Ectodermal cell (in vitro differentiated cells): ENCODE results near the gene LINC01488.

Experiments
- H3K27ac ChIP-seq: 2 replicates; pipeline ENCODE4 v1.7.0; 2013; ENCODE audit warnings: mild to moderate bottlenecking, low read depth, low read length; ENCODE audit not compliant: insufficient read depth, poor library complexity, severe bottlenecking
- H3K27me3 ChIP-seq: 2 replicates; pipeline ENCODE4 v1.7.0; 2013; ENCODE audit warnings: mild to moderate bottlenecking, low read length; ENCODE audit not compliant: insufficient read depth, control insufficient read depth, poor library complexity, severe bottlenecking
- H3K36me3 ChIP-seq: one replicate; pipeline ENCODE4 v1.7.0; 2013; ENCODE audit warnings: low read length; ENCODE audit not compliant: control insufficient read depth, insufficient read depth
- H3K4me1 ChIP-seq: one replicate; pipeline ENCODE4 v1.7.0; 2013; ENCODE audit warnings: low read length; ENCODE audit not compliant: control insufficient read depth, insufficient read depth
- H3K4me3 ChIP-seq: 2 replicates; pipeline ENCODE4 v1.7.0; 2013; ENCODE audit warnings: low read depth, low read length, control low read depth; ENCODE audit not compliant: insufficient read depth
- H3K9me3 ChIP-seq: 2 replicates; pipeline ENCODE4 v1.7.0; 2013; ENCODE audit warnings: mild to moderate bottlenecking, low read length, moderate library complexity; ENCODE audit not compliant: control insufficient read depth
- WGBS, 2 experiments: methylation state at CpG; one replicate each; pipeline ENCODE4 v1.1.7; 2013; ENCODE audit warnings: missing lambda C conversion rate in 2 of 2; 5-methylcytosine and 5-hydroxymethylcytosine counted together

The LINC01488 gene

DNA sequence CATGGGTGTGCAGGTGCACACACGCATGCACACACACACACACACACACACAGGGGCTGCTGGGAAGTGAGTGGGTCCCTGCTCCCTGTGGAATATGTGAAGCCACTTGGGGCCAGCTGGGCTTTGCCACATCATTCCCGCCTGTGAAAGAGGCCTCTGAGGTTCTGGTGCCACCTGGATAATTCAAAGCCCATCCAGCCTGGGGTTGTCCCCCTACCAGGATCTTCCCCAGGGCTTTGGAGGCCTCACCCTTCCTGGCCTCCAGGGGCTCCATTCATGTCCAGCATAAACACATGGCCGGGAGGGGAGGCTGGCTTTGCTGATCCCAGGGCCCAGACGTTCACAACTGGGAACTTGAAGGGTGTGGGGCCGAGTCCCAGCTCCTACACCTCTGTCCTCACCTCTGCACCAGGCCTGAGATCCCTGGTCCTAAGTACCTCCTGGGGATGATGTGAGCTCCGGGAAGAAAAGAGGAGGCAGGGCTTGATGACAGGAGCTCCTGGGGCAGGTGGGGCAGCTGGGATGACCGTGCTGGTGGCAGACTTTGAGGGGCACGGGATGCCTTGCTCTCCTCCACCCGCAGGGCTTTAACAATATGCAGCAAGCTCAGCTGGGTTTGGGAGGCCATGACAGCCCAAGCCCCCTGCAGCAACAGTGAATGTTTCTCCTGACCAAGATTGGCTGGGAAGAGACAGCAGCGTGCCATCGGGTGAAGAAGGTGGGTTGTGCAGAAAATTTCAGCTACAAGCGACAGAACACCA lies 14.2 kb downstream of the LINC01488 start:
- Histone ChIP-seq H3K36me3 (no peaks in the 10 kb centered on the region), H3K27me3 (no peaks in the 10 kb centered on the region), H3K4me1 (no peaks in the 10 kb centered on the region), H3K9me3 (no peaks in the 10 kb centered on the region), H3K27ac (no peak overlapping the region), H3K4me3 (no peak overlapping the region)
- 90 to 91% methylated on average over 12 of the region's 12 CpGs for WGBS, 2 experiments

DNA sequence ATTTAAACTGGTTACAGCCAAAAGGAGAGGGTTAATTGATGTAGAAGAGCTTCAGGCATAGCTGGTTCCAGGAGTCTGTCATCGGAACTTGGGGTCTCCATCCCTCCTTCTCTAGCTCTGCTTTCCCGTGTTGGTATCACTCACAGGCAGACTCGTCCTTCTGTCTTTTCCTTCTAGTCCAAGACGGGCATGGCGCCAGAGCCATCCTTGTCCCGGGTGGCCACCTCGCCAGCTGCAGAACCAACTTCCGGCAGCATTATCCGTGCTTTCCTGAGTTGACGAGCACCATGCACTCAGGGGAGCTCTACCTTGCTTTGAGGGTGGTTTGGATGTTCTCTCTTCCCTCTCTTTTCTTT lies 14.7 kb downstream of the LINC01488 start:
- no peaks in the 10 kb centered on the region for H3K4me1 ChIP-seq
- WGBS, 2 experiments = 85 to 88% methylated on average over 10 of the region's 10 CpGs
- no peaks in the 10 kb centered on the region for H3K9me3 ChIP-seq
- H3K27me3 ChIP-seq = no peaks in the 10 kb centered on the region
- no peaks in the 10 kb centered on the region for H3K36me3 ChIP-seq
- no peak overlapping the region for H3K4me3 ChIP-seq
- no peak overlapping the region for H3K27ac ChIP-seq

DNA sequence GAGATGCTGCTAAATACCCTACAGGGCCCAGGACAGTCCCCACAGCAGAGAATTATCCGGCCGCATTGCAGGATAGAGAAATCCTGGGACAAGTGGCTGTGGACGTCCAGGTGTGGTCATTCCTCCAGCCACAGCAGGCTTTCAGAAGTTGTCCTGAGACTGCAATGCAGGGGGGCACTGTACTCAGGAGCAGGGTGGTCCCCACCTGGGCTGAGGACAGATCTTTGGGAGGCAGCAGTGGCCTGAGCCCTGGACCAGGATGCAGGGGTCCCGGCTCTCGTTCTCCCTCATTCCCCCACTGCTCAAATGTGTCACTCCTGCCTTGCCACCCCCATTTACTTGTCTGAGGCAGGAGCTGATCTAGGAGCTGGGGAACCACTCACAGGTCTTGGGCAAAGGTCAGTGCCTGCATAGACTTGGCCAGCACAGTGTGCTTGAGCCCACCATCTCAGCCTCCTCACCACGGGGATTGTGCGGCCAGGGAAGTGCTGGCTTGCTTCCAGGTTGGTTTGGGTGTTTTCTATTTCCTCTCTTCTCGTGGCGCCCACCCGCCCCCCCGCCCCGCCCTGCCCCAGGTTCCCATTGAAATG lies 15.3 kb downstream of the LINC01488 start:
- H3K4me1 ChIP-seq = no peaks in the 10 kb centered on the region
- H3K27me3 ChIP-seq = no peaks in the 10 kb centered on the region
- WGBS, 2 experiments = 88 to 95% methylated on average over 12 of the region's 12 CpGs
- H3K27ac ChIP-seq = peak overlapping the region; percentile 38
- no peaks in the 10 kb centered on the region for H3K9me3 ChIP-seq
- H3K4me3 ChIP-seq = no peak overlapping the region
- H3K36me3 ChIP-seq = no peaks in the 10 kb centered on the region

DNA sequence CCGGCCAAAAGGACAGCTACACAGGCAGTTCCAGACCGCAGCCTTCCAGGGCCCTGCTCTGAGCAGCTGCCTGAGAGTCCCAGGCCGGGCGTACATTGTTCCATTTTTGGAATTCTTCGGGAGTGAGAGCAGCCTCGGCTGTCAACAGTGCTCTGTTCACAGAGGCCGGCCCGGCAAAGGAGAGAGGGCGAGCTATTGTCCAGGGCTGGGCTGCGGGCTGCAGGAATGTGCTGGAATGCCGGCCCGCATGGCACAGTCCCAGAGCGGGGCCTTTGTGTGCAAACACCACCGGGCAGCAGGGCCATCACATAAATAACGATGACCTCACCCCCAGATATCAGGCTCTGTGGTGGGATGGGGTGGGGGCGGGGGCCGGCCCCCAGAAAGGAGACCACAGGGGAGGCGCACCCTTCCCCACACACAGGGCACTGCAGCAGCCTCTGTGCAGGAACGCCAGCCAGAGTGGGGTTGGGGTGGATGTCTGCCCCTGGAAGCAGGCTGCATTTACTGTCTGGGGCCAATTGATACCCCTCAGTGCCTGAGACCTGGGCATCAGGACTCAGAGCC lies 15.8 kb downstream of the LINC01488 start:
- Histone ChIP-seq H3K36me3 (no peaks in the 10 kb centered on the region), H3K4me3 (no peak overlapping the region), H3K27me3 (no peaks in the 10 kb centered on the region), H3K27ac (peak overlapping the region; percentile 72), H3K9me3 (no peaks in the 10 kb centered on the region), H3K4me1 (no peaks in the 10 kb centered on the region)
- WGBS, 2 experiments = 78 to 83% methylated on average over 19 of the region's 19 CpGs

DNA sequence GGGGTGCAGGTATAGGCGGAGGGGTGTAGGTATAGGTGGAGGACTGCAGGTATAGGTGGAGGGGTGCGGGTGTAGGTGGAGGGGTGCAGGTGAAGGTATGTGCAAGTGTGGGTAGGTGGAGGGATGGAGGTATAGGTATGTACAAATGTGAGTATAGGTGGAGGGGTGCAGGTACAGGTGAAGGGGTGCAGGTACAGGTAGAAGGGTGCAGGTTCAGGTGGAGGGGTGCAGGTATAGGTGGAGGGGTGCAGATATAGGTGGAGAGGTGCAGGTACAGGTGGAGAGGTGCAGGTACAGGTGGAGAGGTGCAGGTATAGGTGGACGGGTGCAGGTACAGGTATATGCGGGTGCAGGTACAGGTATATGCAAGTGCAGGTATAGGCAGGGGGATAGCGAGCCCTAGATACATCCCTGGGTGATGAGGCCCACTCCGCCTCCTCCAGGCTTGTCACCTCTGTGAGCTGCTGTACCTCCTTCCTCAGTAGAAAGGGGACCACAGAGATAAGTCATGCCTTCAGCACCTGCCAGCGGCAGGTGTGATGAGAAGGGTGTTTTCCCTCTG lies 17.2 kb downstream of the LINC01488 start:
- H3K4me1 ChIP-seq = no peaks in the 10 kb centered on the region
- H3K27ac ChIP-seq = no peak overlapping the region
- WGBS, 2 experiments = 97% methylated on average over 6 to 7 of the region's 7 CpGs
- H3K9me3 ChIP-seq = no peaks in the 10 kb centered on the region
- no peak overlapping the region for H3K4me3 ChIP-seq
- H3K27me3 ChIP-seq = no peaks in the 10 kb centered on the region
- no peaks in the 10 kb centered on the region for H3K36me3 ChIP-seq

DNA sequence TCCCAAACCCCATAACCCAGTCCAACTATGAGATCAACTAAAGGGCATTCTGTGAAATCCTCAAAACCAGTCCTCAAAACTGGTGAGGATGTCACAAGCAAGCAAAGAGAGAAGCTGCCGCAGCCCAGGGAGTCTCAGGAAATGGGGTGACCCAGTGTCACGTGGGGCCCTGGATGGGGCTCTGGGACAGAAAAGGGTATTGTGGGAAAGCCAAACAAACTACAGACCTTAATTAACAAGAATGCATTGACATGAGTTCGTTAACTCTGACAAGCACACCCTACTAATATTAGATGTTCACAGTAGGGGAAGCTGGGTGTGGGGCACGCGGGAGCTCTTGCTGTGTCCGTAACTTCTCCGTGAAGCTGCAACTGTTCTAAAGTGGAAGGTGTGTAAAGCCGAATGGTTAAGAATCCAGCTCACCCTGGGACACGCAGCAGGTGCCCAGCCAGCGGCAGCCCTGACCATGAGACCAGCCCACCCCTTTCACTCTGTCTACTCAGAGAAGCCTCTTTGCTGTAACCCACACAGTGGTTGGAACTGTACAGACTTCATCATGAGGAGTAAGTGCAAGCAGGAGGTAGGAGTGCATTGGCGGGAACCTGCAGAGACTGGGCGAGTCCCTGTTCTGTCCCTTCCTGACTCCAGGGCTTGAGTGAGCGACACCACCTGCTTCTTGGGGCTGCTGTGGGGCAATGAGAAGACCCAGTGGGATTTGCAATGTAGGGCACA lies 17.9 kb downstream of the LINC01488 start:
- no peak overlapping the region for H3K4me3 ChIP-seq
- WGBS, 2 experiments = 88 to 91% methylated on average over 13 of the region's 13 CpGs
- no peak overlapping the region for H3K27ac ChIP-seq
- H3K27me3 ChIP-seq = no peaks in the 10 kb centered on the region
- H3K4me1 ChIP-seq = no peaks in the 10 kb centered on the region
- no peaks in the 10 kb centered on the region for H3K36me3 ChIP-seq
- no peaks in the 10 kb centered on the region for H3K9me3 ChIP-seq

DNA sequence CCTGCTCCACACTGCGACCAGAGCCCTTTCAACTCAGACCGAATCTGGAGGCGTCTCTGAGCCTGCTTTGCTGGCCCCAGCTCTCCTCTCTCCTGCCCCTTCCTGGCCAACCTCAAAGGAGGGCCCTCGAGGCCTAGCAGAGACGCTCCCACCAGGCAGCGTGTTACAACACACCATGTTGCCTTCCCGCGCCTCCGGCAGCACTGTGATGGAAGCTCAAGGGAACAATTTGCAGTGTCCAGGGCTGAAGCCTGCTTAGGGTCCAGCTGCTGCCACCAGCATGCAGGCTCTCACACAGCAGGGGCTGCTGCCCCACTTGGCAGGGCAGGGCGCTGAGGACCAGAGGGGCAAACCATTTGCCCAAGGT lies 18.4 kb downstream of the LINC01488 start:
- H3K9me3 ChIP-seq = no peaks in the 10 kb centered on the region
- 87 to 89% methylated on average over 10 of the region's 10 CpGs for WGBS, 2 experiments

DNA sequence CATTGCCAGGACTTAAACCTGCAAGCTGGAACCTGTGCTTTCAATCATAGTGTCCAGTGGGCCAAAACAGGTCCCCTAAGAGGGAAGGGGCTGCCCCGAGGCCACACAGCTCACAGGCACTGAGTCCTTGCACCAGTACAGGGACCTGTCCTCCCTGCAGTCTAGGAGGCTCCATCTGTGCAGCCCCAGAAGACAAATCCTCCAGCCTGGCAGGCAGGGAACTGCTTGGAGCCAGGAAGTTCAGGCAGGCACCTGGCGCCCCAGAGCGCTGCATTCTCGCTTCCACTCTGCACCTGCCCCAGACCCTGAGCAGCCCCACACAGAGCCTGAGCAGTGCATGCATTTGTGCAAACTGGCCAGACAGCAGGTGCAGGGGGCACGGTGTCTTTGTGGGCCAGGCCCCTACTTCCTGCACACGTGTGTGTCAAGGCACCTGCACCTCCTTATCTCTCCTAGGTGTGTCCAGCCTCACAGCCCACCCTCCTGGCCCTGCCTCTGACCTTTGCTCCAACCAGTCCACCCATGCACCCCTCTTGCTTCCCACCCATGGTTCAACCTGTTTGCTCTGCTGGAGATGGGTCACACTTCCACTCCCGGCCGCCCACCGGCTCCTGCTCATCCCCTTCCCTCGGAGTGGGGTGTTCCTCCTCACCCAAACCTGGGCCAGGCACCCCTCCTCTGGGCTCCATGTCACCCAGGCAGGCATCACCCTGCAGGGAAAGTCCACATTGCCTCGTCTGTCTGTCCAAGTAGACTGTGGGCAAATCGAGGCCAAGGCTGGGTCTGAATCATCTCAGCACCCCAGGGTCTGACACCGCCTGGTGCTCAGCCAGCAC lies 19.0 kb downstream of the LINC01488 start:
- Histone ChIP-seq H3K4me3 (no peak overlapping the region), H3K9me3 (no peaks in the 10 kb centered on the region), H3K27ac (no peak overlapping the region), H3K36me3 (no peaks in the 10 kb centered on the region), H3K27me3 (no peaks in the 10 kb centered on the region), H3K4me1 (no peaks in the 10 kb centered on the region)
- WGBS, 2 experiments = 91 to 92% methylated on average over 13 of the region's 13 CpGs

More for the DNA sequence above, 18.4 kb downstream of the LINC01488 start:
- H3K4me1 ChIP-seq = no peaks in the 10 kb centered on the region
- no peak overlapping the region for H3K4me3 ChIP-seq
- no peaks in the 10 kb centered on the region for H3K27me3 ChIP-seq
- H3K36me3 ChIP-seq = no peaks in the 10 kb centered on the region
- H3K27ac ChIP-seq = no peak overlapping the region

DNA sequence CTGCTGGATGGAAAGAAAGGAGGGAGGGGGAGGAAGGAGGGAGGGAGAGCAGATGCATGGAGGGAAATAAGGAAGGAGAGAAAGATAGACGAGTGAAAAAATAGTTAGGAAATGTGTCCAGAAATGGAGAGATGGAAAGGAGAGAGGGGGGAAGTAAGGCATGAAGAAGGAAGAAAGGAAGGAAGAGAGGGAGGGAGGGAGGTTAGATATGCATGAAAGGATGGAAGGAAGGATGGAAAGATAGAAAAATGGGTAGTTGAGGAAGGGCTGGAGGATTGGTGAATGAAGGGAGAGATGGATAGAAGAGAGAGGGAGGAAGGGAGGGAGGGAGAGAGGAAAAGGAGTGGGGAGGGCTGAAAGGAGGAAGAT lies 19.6 kb downstream of the LINC01488 start:
- Histone ChIP-seq H3K4me1 (no peaks in the 10 kb centered on the region), H3K36me3 (no peaks in the 10 kb centered on the region), H3K4me3 (no peak overlapping the region), H3K9me3 (no peaks in the 10 kb centered on the region), H3K27ac (no peak overlapping the region), H3K27me3 (no peaks in the 10 kb centered on the region)
- WGBS, 2 experiments = 89 to 91% methylated on average over 1 of the region's 1 CpG
